ENCODE results near the gene C16orf74. TPM values are rescaled to one million over a fixed set of nuclear protein-coding genes. Genes with fewer than 3 reads are reported as not detected.

The C16orf74 gene
- polyA plus RNA-seq, 1 donor (not counting 4 experiments of a cell fraction or from before 2014, with no cell fraction given) = 35.3 TPM

- FAIRE-seq (no peak), DNase-seq (ENCODE audit: low read depth, low spot score) (no peak)
- Histone ChIP-seq H4K20me1 (ENCODE audit: control insufficient read depth, extremely low read depth, insufficient read depth, low read length) (peaks cover 12% of the 10 kb centered on the region), H3K4me3 (ENCODE audit: control insufficient read depth in 2 of 3, extremely low read depth in 1 of 3, insufficient read depth in 2 of 3, low read depth in 1 of 3, low read length in 3 of 3) (peak overlapping the region; percentile 75 to 92 (median 80)), H3K79me2 (ENCODE audit: control insufficient read depth, insufficient read depth, low read length) (peaks cover 39% of the 10 kb centered on the region), H3K27me3 (ENCODE audit: control insufficient read depth, extremely low read depth, insufficient read depth, low read length) (no peaks in the 10 kb centered on the region), H3K4me1 (ENCODE audit: control insufficient read depth, extremely low read depth, insufficient read depth, low read length) (peaks cover 71% of the 10 kb centered on the region), H3K27ac (ENCODE audit: control insufficient read depth, insufficient read depth, low read length) (peak overlapping the region; percentile 62), H2AFZ (ENCODE audit: control insufficient read depth, low read length) (no peak overlapping the region), H3K9me3 (ENCODE audit: control insufficient read depth, low read depth, low read length) (no peaks in the 10 kb centered on the region), H3K9me1 (ENCODE audit: control insufficient read depth, extremely low read depth, insufficient read depth, low read length) (no peaks in the 10 kb centered on the region), H3K9ac (ENCODE audit: control insufficient read depth, extremely low read depth, insufficient read depth, low read length) (peak overlapping the region; percentile 82), H3K4me2 (ENCODE audit: control insufficient read depth, extremely low read depth, insufficient read depth, low read depth, low read length) (peak overlapping the region; percentile 81), H3K36me3 (ENCODE audit: control insufficient read depth in 2 of 2, extremely low read depth in 1 of 2, insufficient read depth in 2 of 2, low read length in 2 of 2) (peaks cover 6 to 18% of the 10 kb centered on the region in 2 experiments)
- TF ChIP-seq CTCF (optimal IDR thresholded peaks at IDR 0.05 in 1 of 3, IDR thresholded peaks at IDR 0.05 in 1 of 3, conservative IDR thresholded peaks at IDR 0.05 in 1 of 3; ENCODE audit: extremely low read depth in 1 of 3, insufficient read depth in 2 of 3, low read length in 3 of 3) (no peak), EZH2 (IDR thresholded peaks at IDR 0.05; ENCODE audit: low read length) (no peak)
- dilution Hi-C loops (cut with MboI; ENCODE audit: extremely low pct_ligation_motif_present, low sequenced_read_pairs) = no loop called here
Measured at GRCh38 chr16:85749771-85750145, 1.1 kb downstream of the C16orf74 start.

- dilution Hi-C loops (cut with MboI; ENCODE audit: extremely low pct_ligation_motif_present, low sequenced_read_pairs) = no loop called here
- Histone ChIP-seq H3K27ac (ENCODE audit: control insufficient read depth, insufficient read depth, low read length) (peak overlapping the region; percentile 80), H3K4me1 (ENCODE audit: control insufficient read depth, extremely low read depth, insufficient read depth, low read length) (peaks cover 45% of the 10 kb centered on the region), H3K27me3 (ENCODE audit: control insufficient read depth, extremely low read depth, insufficient read depth, low read length) (no peaks in the 10 kb centered on the region), H2AFZ (ENCODE audit: control insufficient read depth, low read length) (no peak overlapping the region), H4K20me1 (ENCODE audit: control insufficient read depth, extremely low read depth, insufficient read depth, low read length) (peaks cover 31% of the 10 kb centered on the region), H3K9me1 (ENCODE audit: control insufficient read depth, extremely low read depth, insufficient read depth, low read length) (peaks cover 8% of the 10 kb centered on the region), H3K4me3 (ENCODE audit: control insufficient read depth in 2 of 3, extremely low read depth in 1 of 3, insufficient read depth in 2 of 3, low read depth in 1 of 3, low read length in 3 of 3) (peak overlapping the region in 2 of 3 experiments; percentile 9 to 22), H3K9me3 (ENCODE audit: control insufficient read depth, low read depth, low read length) (no peaks in the 10 kb centered on the region), H3K4me2 (ENCODE audit: control insufficient read depth, extremely low read depth, insufficient read depth, low read depth, low read length) (peak overlapping the region; percentile 72), H3K36me3 (ENCODE audit: control insufficient read depth in 2 of 2, extremely low read depth in 1 of 2, insufficient read depth in 2 of 2, low read length in 2 of 2) (peaks cover 18 to 33% of the 10 kb centered on the region in 2 experiments), H3K79me2 (ENCODE audit: control insufficient read depth, insufficient read depth, low read length) (peaks cover 70% of the 10 kb centered on the region), H3K9ac (ENCODE audit: control insufficient read depth, extremely low read depth, insufficient read depth, low read length) (peak overlapping the region; percentile 39)
- TF ChIP-seq EZH2 (IDR thresholded peaks at IDR 0.05; ENCODE audit: low read length) = no peak
- no peak for TF ChIP-seq CTCF (optimal IDR thresholded peaks at IDR 0.05 in 1 of 3, IDR thresholded peaks at IDR 0.05 in 1 of 3, conservative IDR thresholded peaks at IDR 0.05 in 1 of 3; ENCODE audit: extremely low read depth in 1 of 3, insufficient read depth in 2 of 3, low read length in 3 of 3)
- FAIRE-seq = peak; percentile 96
- no peak for DNase-seq (ENCODE audit: low read depth, low spot score)
Measured at GRCh38 chr16:85746460-85747215, 4.3 kb downstream of the C16orf74 start.

All from keratinocyte (primary cell).